Iris pigment epithelial cell (primary cell): Measurements from ENCODE around the gene TBC1D23.
A peak's percentile ranks its signal among the peaks of the same experiment; 100 is the strongest.
"Not testable (repeated sequence)": the region's sequence is repeated elsewhere in the genome, so short reads cannot be mapped to it uniquely, and the experiment has no call there.

Experiments used
- DNase-seq: peaks from one replicate; pipeline ENCODE4 v3.0.0-alpha.2; 2011; ENCODE audit warnings: low read depth

Gene TBC1D23

DNA sequence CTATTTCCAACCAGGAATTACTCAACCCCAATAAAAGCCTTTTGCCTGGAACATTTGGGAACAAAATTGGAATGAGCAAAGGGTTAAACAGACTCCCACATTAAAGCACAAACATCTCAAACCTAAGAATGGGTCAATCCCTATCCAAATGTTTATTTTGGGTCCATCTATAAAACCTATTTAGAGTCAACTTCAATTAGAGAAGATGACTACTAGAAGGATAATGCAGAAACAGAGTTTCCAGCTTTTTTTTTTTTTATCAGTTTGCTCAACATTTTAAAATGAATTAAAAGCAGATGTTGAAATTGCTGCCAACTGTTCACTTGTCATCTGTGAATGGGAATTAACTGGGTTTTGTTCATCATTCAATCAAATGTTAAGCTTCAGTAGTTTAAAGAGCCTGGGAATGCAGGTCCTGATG, 4.1 kb upstream of the TBC1D23 start:
- DNase-seq, result peak; percentile 22

DNA sequence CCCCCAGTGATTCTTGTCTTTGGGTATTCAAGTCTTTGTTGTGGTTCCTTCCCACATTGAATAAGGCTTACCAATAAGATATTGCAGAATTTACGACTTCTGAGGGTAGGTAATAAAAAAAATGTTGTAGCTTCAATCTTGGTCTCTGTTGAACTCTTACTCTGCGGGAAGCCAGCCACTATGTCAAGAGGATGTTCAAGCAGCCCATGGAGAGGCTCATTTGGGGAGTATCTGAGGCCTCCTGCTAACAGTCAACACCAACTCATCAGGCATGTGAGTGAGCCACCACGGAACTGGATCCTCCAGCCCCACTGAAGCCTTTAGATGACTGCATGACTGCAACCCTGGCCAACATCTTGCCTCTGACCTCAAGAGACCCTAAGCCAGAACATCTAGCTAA, 3.2 kb upstream of the TBC1D23 start:
- DNase-seq, result peak; percentile 28

DNA sequence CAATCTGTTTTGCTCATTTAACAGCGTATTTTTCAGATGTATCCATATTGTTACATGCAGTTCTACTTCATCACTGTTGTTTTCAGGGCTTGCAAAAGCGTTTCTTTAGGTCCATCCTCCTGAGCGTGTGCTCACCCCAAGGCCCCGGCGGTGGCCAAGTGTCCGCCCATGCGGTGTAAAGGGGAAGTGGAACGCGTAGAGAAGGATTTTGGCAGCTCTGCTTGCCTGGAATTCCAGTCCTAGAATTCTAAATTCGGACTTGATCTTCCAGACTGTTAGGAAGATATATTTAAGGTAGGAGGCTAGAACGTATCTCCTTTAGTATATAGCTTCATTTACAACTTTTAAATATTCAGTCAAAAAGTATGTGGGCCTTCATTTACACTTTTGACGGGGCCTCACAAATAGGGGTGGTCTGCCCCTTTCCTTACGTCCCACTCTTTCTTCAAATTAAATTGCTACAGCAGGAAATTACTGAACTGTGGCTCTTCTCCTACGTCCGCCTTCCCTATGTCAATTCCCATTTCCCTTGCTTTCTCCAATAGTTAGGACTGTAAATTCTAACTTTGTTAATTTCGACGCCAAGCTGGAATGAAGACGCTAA, 609 bp upstream of the TBC1D23 start:
- peak; percentile 71 for DNase-seq

DNA sequence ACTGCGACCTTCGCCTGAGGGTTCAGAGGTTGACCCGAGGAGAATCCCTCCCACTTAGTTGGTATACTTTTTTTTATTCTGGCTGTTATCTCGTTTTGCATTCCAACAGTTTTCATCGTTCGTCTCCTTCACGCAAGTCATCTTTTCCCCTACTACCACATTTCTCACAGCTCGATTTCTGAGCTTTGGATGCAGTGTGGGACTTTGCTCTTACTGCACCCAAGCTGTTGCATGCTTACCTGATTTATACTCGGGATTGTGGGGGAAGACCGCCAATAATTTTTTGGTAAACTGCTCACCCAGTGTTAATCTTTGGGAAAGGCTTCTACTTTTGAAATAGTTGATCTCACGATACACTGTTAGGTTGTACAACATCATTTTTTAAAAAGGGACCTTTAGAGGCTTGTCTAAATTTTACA, 702 bp downstream of the TBC1D23 start:
- peak; percentile 73 for DNase-seq

DNA sequence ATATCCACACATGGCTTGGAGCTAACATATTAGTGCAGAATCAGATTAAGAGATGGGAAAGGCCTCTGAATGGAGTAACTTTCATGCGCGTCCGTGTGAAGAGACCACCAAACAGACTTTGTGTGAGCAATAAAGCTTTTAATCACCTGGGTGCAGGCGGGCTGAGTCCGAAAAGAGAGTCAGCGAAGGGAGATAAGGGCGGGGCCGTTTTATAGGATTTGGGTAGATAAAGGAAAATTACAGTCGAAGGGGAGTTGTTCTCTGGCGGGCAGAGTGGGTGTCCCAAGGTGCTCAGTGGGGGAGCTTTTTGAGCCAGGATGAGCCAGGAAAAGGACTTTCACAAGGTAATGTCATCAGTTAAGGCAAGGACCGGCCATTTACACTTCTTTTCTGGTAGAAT, 2.1 kb downstream of the TBC1D23 start:
- not testable (repeated sequence) for DNase-seq

DNA sequence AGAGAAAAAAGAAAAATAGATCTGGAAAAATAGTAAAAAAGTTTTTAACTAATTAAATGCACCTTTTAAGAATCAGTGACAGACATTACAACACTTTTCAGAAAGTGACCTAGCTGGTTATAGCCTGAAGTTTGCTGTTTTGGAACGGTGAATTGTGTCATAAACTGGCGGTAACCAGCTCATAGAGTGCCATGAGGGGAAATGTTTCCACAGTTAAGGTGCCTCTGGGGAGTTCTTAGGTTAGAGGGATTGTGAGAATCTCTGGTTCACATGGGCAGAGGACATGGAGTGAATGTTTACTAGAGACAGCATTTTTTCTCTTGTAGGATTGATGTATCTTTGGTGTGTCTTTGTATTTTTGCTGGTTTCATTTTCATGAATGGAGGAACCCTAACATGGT, 2.8 kb downstream of the TBC1D23 start:
- no peak for DNase-seq

DNA sequence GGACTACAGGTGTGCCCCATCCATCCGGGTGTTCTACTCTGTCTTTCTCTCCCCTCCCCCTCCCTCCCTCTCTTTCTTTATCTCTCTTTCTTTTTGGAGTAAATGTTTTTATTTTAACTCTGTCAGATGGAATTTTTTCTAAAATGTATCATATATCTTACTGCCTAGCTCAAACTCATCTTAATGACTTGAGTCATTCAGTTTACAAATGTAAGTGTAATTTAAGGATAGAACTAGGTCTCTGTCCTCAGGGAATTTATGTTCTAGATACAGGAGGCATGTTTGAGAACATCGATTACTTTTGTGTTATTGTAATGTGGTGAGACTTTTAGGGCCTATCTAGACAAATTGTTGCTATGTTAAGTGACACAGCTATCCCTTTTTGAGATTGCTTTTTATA, 3.5 kb downstream of the TBC1D23 start:
- DNase-seq, result peak; percentile 8

DNA sequence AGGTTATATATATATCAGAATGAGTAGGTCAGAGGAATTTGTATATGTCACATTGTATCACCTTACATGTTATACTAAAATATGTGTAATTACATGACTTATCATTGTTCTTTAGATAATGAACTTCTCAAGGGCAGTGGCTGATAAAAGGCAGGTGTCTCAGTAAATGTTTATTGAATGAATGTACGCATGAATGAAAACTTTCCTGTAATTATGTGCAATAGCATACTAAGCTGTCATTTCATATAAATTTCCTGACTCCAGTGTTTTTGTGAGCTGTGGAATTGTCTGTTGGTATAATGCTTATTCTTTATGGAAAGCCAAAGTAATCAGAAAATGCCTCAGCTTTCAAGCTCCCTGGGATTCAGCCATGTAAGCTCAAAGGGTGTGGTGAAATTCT, 4.2 kb downstream of the TBC1D23 start:
- DNase-seq, result no peak

DNA sequence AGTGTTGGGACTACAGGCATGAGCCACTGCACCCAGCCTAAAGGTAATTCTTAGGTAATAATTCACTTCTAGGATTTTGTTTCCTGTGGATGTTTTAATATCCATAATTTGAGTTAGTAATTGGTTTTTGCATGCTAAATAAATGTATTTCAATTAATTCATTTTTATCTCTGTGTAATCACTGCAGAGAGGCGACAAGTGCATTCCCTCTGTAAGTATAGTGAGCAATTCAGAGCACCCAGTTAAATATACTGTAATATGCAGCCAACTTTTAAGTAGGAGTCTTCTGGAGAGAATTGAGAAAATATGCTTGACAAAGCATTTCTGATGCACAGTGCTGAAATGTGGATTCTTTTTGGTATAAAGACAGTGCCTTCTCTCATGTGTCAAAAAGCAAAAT, 5.7 kb downstream of the TBC1D23 start:
- DNase-seq, result no peak

DNA sequence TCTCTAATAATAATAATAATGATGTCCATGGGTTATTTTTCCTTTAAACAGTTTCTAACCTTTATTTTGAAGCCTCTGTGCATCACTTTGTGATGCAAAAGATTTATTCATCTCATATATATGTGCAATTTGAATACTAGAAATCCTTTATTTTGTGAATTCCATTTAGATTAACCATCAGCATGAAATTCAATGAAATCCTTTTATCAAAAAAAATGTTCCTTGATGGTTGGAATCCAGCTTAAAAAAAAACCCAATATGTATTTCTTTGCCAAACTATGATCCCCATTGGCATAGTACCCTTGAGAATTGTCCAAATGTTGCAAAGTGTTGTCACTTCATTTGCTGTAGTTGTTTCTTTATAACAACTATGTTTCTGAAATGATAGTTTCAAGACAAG, 7.4 kb downstream of the TBC1D23 start:
- peak; percentile 8 for DNase-seq

DNA sequence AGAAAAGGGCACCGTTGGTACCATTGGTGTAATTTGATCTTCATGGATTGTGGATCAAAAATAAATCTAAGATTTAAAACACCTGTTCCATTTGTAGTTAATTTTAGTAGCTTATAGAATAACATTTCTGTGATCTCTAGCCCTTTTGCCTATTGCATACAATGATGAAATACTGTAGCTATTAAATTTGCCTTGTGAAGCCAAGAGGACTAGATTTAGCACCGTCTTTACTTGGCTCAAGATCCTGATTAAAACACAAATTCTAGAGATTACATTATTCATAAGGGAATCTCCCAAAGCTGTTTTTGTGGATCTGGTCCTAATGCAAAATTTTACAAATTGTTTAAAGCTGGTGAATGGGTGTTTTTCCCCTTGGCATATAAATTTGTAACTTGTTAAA, 8.2 kb downstream of the TBC1D23 start:
- DNase-seq, result peak; percentile 36

DNA sequence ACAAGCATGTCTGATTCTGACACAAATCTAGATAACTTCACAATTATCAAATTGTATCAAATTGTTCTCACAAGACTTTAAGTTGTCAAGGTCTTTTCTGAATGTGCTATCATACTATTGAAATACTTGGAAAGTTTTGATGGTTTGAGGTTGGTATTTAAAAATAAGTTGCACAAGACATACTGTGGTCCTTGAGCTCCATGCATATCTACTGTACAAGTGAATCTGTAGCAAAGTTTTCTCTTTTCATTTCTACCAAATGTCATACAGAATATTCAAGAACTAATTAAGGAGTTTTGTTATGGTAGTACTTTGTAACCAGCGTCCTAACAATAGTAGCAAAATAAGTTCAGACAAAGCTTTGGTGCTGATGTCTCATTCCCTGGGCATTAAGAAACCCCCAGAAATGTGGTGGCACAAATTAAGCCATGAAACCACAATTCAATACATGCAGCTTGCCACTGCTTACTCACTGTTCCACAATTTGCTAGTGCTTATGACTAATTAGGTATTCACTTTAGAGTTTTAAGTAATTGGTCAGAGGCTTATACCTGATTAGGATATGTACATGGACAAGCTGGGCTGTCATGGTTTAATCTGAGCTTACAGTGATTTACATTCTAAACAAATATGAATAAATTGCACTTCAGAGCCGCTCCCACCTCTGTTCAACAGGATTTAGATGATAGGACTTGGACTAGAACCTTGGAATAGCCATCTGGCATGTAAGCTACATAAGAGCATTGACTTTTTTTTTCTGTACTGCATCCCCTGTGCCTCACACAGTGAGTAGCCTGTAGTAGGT, 8.8 kb downstream of the TBC1D23 start:
- peak; percentile 95 for DNase-seq

DNA sequence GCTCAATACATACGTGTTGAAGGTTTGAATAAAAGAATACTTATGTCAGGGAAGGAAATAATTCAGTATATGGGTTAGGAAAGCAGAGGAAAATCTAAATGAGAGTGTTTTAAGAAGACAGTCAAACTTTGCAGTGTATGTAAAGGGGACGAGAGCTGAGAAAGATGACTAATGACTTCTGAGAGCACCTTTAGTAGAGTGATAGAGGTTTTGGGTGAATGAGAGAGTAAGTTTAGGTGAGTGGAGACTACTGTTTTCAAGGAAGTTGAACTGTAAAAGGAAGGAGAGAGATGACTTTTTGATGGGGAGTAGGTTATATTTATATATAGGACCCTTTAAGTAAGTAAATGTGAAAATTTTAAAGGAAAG, 9.4 kb downstream of the TBC1D23 start:
- DNase-seq, result no peak

DNA sequence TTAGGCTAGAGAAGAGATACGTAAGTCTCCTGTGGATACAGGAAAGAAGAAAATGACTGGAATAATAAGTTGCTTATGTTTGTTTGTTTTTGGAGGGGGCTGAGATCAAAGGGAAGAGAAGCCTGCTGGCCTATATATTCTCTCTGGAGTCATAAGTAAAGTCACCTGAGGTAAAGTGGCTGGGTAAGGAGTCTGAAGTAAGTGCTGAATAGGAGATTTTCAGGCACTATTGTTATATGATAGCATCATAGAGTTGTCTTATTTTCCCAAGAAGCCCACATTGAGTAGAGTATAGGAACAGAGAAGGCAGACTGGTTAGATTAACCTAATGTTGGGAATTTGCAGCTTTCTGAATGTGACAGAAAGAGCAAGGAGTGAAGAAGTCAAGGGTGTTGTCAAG, 10.7 kb downstream of the TBC1D23 start:
- DNase-seq, result no peak

DNA sequence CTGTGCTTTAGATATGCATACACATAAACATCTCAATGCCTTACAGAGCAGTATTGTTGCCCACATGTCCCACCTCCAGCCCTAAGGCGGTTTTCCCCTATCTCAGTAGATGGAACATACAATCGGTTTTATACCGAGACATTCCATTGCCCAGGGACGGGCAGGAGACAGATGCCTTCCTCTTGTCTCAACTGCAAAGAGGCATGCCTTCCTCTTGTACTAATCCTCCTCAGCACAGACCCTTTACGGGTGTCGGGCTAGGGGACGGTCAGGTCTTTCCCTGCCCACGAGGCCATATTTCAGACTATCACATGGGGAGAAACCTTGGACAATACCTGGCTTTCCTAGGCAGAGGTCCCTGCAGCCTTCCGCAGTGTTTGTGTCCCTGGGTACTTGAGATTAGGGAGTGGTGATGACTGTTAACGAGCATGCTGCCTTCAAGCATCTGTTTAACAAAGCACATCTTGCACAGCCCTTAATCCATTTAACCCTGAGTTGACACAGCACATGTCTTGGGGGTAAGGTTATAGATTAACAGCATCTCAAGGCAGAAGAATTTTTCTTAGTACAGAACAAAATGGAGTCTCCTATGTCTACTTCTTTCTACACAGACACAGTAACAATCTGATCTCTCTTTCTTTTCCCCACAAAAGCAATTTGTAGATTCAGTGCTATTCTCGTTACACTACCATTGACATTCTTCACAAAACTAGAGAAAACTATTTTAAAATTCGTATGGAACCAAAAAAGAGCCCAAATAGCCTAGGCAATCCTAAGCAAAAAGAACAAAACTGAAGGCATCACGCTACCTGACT, 12.2 kb downstream of the TBC1D23 start:
- not testable (repeated sequence) for DNase-seq

DNA sequence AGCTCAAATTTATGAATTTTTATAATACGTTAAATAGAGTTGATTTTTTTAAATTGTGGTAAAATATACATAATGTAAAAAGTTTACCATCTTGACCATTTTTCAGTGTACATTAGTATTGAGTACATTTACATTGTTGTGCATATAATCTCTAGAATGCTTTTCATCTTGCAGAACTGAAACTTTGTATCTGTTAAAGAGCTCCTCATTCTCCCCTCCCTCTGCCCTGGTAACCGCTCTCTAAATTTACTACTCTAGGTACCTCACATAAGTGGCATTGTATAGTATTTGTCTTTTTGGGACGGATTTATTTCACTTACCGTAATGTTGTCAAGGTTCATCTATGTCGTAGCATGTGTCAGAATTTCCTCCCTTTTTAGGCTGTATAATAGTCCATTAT, 13.6 kb downstream of the TBC1D23 start:
- DNase-seq, result no peak

DNA sequence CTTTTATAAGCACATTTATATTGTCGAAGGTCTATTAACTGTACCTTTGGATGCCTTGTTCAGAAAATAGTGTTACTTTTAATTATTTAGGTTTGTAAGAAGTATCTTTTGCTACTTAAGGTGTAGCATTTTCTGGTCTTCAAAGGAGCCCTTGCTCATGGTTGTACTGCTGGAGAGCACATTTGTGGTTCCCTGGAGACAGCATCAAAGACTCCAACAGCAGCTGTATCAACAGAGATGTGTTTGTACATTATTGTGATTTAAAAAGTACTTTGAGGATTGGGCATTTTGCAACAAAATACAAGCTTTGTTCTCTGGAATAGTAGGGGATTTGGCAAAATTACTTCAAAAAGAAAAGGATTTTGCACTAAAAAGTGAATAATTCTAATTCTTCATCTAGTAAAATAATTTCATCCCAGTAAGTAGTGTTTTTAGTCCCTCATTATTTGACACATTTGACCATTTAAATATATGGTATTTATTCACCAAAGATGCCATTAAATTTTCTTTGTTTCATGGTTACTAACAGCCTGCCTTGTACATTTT, 16.5 kb downstream of the TBC1D23 start:
- DNase-seq, result peak; percentile 18

DNA sequence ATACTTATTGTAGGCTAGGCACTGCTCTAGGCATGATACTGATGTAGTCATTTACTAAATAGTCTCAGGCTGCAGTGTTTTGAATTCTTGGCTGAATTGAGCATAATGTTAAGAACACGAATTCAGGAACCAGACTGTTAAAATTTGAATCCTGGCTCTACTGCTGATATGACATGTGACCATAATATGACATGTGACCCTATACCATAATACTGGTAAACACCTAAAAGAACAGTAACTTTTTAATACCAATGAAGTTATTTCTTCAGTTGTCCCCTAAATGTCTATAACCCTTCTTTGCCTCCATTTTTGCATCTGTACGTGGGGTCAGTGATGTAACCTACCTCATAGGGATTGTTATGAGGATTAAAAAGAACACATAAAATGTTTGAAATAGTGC, 18.1 kb downstream of the TBC1D23 start:
- DNase-seq, result no peak

DNA sequence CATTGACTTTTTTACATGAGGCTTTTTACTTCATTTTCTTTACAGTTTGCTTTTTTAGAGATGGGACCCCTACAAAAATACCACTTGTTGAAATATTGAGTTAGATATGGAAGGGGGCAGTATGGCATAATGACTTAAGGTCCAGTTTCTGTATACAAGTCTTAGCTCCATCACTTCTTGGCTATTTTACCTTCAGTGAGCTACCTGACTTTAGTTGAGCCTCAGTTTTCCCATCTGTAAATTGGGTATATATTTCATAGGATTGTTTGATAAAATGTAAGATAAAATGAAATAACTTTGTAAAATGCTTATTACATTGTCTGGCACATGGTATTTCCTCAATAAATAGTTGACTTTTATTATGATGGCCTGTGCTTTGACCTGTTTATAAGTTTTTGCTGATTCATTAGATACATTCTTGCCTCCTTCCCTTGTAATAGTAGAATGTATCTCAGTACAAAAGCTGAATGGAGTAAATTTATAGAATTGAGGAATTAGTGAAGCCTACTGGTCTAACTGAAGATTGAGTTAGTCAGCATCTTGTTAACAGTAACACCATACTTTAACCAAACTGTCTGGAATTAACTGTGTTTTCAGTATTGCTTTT, 27.6 kb downstream of the TBC1D23 start:
- no peak for DNase-seq

DNA sequence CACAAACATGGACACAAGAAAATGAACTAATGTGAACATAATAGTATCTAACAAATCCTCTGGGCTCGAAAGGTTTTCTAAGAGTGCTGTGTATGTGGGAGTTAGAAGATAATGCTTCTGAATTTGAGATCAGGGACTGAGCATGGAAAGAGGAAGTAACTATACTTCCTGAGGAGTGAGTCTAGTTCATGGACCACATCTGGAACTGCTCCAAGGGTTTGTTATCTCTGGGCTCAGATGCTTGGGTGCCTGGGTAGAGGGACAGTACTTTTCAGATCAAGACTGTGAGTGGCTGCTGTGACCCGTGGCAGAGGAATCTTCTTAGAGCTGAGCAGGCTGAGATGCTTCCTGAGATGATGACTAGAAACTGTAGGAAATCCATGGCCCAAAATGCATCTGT, 28.5 kb downstream of the TBC1D23 start:
- DNase-seq, result peak; percentile 31

DNA sequence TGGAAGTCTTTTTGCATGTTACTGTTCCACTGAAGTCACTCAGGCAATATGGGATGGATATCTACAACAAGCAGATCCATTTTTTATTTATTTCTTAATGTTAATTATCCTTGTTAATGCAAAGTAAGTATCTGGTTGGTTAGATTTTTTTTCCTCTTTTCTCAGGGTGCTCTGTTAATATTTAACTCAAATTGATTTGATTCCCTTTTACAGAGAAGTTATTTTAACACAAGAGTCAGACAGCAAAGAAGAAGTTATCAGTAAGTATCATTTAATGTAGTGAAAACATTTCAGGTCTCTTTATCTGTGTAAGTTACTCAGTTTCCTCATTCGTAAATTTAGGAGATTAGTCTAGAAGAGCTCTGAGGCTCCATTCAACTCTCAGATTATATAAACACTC, 34.3 kb downstream of the TBC1D23 start:
- DNase-seq, result no peak

DNA sequence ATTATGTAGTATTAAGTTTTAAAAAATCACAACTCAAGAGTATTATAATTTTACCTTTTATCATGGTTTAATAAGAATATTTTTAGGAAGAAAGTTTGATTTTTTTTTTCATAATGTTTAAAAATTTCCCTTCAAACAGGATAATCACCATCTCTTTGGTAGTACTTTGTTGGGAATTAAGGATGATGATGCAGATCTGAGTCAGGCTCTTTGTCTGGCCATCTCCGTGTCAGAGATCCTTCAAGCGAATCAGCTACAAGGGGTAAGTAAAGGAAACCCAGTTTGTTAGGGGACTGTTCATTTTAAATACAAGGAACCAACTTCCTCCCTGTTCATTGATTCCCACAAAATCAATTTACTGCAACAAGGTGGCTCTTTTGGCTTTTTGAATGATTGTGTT, 37.0 kb downstream of the TBC1D23 start:
- DNase-seq, result peak; percentile 52
